ENCODE data around the gene PFN1. TPM values are rescaled to one million over a fixed set of nuclear protein-coding genes. Genes with fewer than 3 reads are reported as not detected.

Gene PFN1
- total RNA-seq, 2 experiments from 2014 or later, result 2,029 to 2,329 TPM

DNA sequence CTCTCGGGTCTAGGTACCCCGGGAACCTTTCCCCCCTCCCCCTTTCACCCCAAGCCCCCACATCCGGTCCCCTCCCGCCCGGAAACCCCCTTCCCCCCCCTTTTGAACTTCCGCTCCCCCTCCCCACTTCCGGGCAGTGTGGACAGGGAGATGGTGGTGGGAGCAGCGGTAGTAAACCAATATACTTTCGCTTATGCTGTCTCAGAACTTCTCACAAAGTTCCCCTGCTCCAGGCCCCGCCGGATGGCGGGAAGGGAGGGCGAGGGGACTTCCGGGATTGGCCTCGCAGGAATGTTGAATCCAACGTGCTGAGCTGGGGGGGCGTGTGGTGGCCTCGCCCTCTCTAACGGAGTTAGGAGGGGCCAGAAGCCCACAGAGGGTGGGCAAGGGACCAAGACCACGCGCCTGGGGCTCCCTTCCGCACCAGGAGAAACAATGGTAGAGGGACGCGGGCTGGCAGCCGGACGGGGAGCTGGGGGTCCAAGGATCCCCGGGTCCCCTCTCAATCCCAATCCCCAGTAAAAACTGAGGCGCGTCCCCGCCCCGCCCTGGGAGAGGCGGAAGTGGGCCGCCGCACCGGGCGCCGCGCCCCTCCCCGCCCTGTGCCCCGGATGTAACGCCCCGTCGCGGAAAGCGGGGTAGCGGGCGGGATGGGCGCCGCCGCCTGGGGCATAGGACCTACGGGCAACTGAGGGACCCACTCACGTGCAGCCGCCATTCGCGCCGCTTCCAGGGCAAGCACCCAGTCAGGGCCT is 742 bp downstream of the PFN1 start:
- CTCF ChIA-PET, result interaction anchor here (1.3 to 4.4 kb wide), 4 partner anchors 20 to 72 kb away, joined by 3 to 34 read pairs (median 4); partner anchors contain the start of gene SPAG7

DNA sequence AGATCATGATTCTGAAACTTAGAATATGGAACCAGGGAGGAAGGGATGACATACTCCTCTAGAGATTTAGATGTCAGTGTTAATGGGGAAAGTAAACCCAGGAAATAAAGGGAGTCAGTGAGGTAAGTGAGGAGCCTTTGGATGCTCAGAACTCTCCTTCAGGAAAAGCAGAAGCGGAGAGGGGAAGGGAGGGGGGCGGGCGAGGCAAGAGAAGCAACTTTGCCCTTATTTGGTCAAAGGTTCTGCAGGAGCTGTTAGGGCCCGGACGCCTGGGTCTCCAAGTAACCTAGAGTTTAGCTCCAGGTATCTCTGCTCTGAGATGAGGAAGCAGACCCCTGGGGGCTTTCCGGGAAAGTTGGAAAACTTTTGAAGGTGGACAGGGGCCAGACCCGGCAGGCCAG is 1.3 kb downstream of the PFN1 start:
- peak overlapping the region; percentile 92 for H3K27ac Mint-ChIP-seq
- H3K9me3 Mint-ChIP-seq (ENCODE audit: low read depth), result no peaks in the 10 kb centered on the region
- no peaks in the 10 kb centered on the region for H3K27me3 Mint-ChIP-seq
- peaks cover 55% of the 10 kb centered on the region for H3K4me1 Mint-ChIP-seq
- ATAC-seq, result no peak
- peaks cover 51% of the 10 kb centered on the region for H3K36me3 Mint-ChIP-seq
- H3K4me3 Mint-ChIP-seq, result peak overlapping the region; percentile 98
- DNase-seq, result no peak
- CTCF ChIA-PET, result interaction anchor here (1.6 to 4.4 kb wide), 3 partner anchors 20 to 72 kb away, joined by 4 to 34 read pairs (median 9); partner anchors contain the start of gene SPAG7

More for the DNA sequence above, 742 bp downstream of the PFN1 start:
- peak overlapping the region; percentile 98 for H3K4me3 Mint-ChIP-seq
- no peaks in the 10 kb centered on the region for H3K27me3 Mint-ChIP-seq
- H3K9me3 Mint-ChIP-seq (ENCODE audit: low read depth), result no peaks in the 10 kb centered on the region
- DNase-seq, result peak; percentile 87
- H3K27ac Mint-ChIP-seq, result peak overlapping the region; percentile 100
- peak; percentile 14 for ATAC-seq
- H3K4me1 Mint-ChIP-seq, result peaks cover 50% of the 10 kb centered on the region
- H3K36me3 Mint-ChIP-seq, result peaks cover 45% of the 10 kb centered on the region

- peak overlapping the region; percentile 98 for H3K4me3 Mint-ChIP-seq
- H3K4me1 Mint-ChIP-seq, result peaks cover 58% of the 10 kb centered on the region
- ATAC-seq (no peak), DNase-seq (no peak)
- peak overlapping the region; percentile 92 for H3K27ac Mint-ChIP-seq
- H3K36me3 Mint-ChIP-seq, result peaks cover 57% of the 10 kb centered on the region
- no peaks in the 10 kb centered on the region for H3K27me3 Mint-ChIP-seq
- CTCF ChIA-PET, result interaction anchor here (0.7 to 4.4 kb wide), 5 partner anchors 21 to 802 kb away, joined by 3 to 34 read pairs (median 5); partner anchors contain the start of gene SPAG7
- no peaks in the 10 kb centered on the region for H3K9me3 Mint-ChIP-seq (ENCODE audit: low read depth)
These were observed 1.9 kb downstream of the PFN1 start for GRCh38 chr17:4946312-4946976.

GRCh38 chr17:4945944-4946280 is 2.4 kb downstream of the PFN1 start:
- Mint-ChIP-seq H3K27ac (peak overlapping the region; percentile 92), H3K4me3 (peak overlapping the region; percentile 98), H3K36me3 (peaks cover 62% of the 10 kb centered on the region), H3K4me1 (peaks cover 52% of the 10 kb centered on the region), H3K27me3 (no peaks in the 10 kb centered on the region), H3K9me3 (ENCODE audit: low read depth) (no peaks in the 10 kb centered on the region)
- CTCF ChIA-PET, result interaction anchor here (0.7 to 4.4 kb wide), 4 partner anchors 21 to 802 kb away, joined by 3 to 34 read pairs (median 7); partner anchors contain the start of gene SPAG7
- ATAC-seq (no peak), DNase-seq (no peak)

GRCh38 chr17:4945176-4945943 is 3.0 kb downstream of the PFN1 start:
- H3K4me1 Mint-ChIP-seq, result peaks cover 47% of the 10 kb centered on the region
- H3K27ac Mint-ChIP-seq, result peak overlapping the region; percentile 92
- no peaks in the 10 kb centered on the region for H3K27me3 Mint-ChIP-seq
- peak; percentile 40 for ATAC-seq
- peaks cover 64% of the 10 kb centered on the region for H3K36me3 Mint-ChIP-seq
- CTCF ChIA-PET, result interaction anchor here (1.2 to 4.4 kb wide), 4 partner anchors 22 to 86 kb away, joined by 4 to 34 read pairs (median 7); partner anchors contain the start of gene SPAG7
- no peaks in the 10 kb centered on the region for H3K9me3 Mint-ChIP-seq (ENCODE audit: low read depth)
- peak; percentile 94 for DNase-seq
- peak overlapping the region; percentile 98 for H3K4me3 Mint-ChIP-seq

GRCh38 chr17:4944554-4945175 is 3.7 kb downstream of the PFN1 start:
- Mint-ChIP-seq H3K36me3 (peaks cover 68% of the 10 kb centered on the region), H3K27ac (peak overlapping the region; percentile 92), H3K9me3 (ENCODE audit: low read depth) (no peaks in the 10 kb centered on the region), H3K27me3 (no peaks in the 10 kb centered on the region), H3K4me1 (peaks cover 45% of the 10 kb centered on the region), H3K4me3 (peak overlapping the region; percentile 98)
- CTCF ChIA-PET, result interaction anchor here (1.3 to 4.4 kb wide), 3 partner anchors 23 to 87 kb away, joined by 4 to 34 read pairs (median 9); partner anchors contain the start of gene SPAG7
- ATAC-seq (no peak), DNase-seq (peak; percentile 67)

GRCh38 chr17:4944163-4944553 is 4.2 kb downstream of the PFN1 start:
- Mint-ChIP-seq H3K27ac (peak overlapping the region; percentile 92), H3K9me3 (ENCODE audit: low read depth) (no peaks in the 10 kb centered on the region), H3K36me3 (peaks cover 69% of the 10 kb centered on the region), H3K4me1 (peaks cover 47% of the 10 kb centered on the region), H3K27me3 (no peaks in the 10 kb centered on the region), H3K4me3 (peak overlapping the region; percentile 98)
- DNase-seq, result peak; percentile 84
- CTCF ChIA-PET, result interaction anchor here (0.8 to 1.3 kb wide), 2 partner anchors 35 to 88 kb away, joined by 3 to 4 read pairs; no protein-coding TSS in a partner anchor
- peak; percentile 20 for ATAC-seq

DNA sequence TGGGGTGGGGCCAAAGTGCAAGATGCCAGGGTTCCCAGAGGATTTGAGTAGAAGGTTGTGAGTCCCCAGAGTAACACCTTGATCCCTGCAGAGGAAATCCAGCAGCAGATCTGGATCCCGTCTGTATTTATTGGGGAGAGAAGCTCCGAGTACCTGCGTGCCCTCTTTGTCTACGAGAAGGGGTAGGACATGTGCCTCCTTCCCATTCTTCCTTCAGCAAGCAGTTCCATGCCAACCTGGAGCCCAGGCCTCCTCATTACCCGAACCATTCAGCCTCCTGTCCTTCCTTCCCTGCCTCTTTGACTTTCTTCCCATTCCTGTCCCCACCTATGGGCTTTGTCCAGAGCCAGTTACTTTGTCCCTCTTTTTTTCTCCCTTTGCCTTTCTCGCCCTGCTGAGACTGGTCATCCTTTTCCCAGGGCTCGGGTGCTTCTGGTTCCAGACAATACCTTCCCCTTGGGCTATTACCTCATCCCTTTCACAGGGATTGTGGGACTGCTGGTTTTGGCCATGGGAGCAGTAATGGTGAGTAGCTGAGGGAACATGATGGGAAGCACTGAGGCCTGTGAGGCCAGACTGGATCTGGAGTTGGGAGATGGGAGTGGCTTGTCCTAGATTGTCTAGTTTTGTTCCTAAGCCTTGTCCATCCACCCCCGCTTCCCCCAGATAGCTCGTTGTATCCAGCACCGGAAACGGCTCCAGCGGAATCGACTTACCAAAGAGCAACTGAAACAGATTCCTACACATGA is 5.4 kb downstream of the PFN1 start:
- no peaks in the 10 kb centered on the region for H3K27me3 Mint-ChIP-seq
- DNase-seq (no peak), ATAC-seq (no peak)
- H3K4me1 Mint-ChIP-seq, result peaks cover 53% of the 10 kb centered on the region
- H3K36me3 Mint-ChIP-seq, result peaks cover 77% of the 10 kb centered on the region
- H3K27ac Mint-ChIP-seq, result peak overlapping the region; percentile 92
- peak overlapping the region; percentile 98 for H3K4me3 Mint-ChIP-seq
- H3K9me3 Mint-ChIP-seq (ENCODE audit: low read depth), result no peaks in the 10 kb centered on the region
- CTCF ChIA-PET, result no interaction called here

- CTCF ChIA-PET, result interaction anchor here (2.7 kb wide), 2 partner anchors 32 to 38 kb away, joined by 18 to 24 read pairs; partner anchors contain the start of gene CHRNE
- DNase-seq (no peak), ATAC-seq (no peak)
- no peaks in the 10 kb centered on the region for H3K27me3 Mint-ChIP-seq
- peaks cover 75% of the 10 kb centered on the region for H3K36me3 Mint-ChIP-seq
- no peaks in the 10 kb centered on the region for H3K9me3 Mint-ChIP-seq (ENCODE audit: low read depth)
- H3K4me3 Mint-ChIP-seq, result peak overlapping the region; percentile 98
- H3K27ac Mint-ChIP-seq, result peak overlapping the region; percentile 92
- peaks cover 61% of the 10 kb centered on the region for H3K4me1 Mint-ChIP-seq
These were observed 7.1 kb downstream of the PFN1 start for GRCh38 chr17:4941319-4941610.

GRCh38 chr17:4940555-4941318 is 7.6 kb downstream of the PFN1 start:
- Mint-ChIP-seq H3K9me3 (ENCODE audit: low read depth) (no peaks in the 10 kb centered on the region), H3K4me3 (peak overlapping the region; percentile 98), H3K4me1 (peaks cover 62% of the 10 kb centered on the region), H3K27me3 (no peaks in the 10 kb centered on the region), H3K36me3 (peaks cover 75% of the 10 kb centered on the region), H3K27ac (peak overlapping the region; percentile 92)
- CTCF ChIA-PET, result interaction anchor here (0.8 to 2.7 kb wide), 15 partner anchors 8 to 231 kb away, joined by 3 to 29 read pairs (median 4); partner anchors contain the start of genes ARRB2, C17orf107, CAMTA2 and CHRNE
- ATAC-seq (no peak), DNase-seq (peak; percentile 81)

- Mint-ChIP-seq H3K4me1 (peaks cover 60% of the 10 kb centered on the region), H3K36me3 (peaks cover 67% of the 10 kb centered on the region), H3K27me3 (no peaks in the 10 kb centered on the region), H3K4me3 (peak within 1 kb of the TSS; percentile 98), H3K9me3 (ENCODE audit: low read depth) (no peaks in the 10 kb centered on the region), H3K27ac (peak within 1 kb of the TSS; percentile 92)
- DNase-seq (peak; percentile 99), ATAC-seq (peak; percentile 84)
- CTCF ChIA-PET, result interaction anchor here (0.8 to 2.7 kb wide), 17 partner anchors 9 to 230 kb away, joined by 3 to 29 read pairs (median 4); partner anchors contain the start of genes ARRB2, C17orf107, CAMTA2 and CHRNE
These were observed 8.4 kb downstream of the PFN1 start, which contains the start of the genes RNF167 and SLC25A11 for GRCh38 chr17:4939796-4940554. Gene RNF167 (plus strand): TSS chr17:4940268. CDS start chr17:4940910, 642 bp downstream. Gene SLC25A11 (minus strand): TSS chr17:4940046. CDS start chr17:4939910, 136 bp downstream.

All from activated CD8-positive, alpha-beta memory T cell treated with anti-CD3 and anti-CD28 coated beads, Interleukin-2, amount 10 ng/mL, durations not matched to agents 7 days and 5 days (primary cell).